HG03558 (cell line): ENCODE data around the gene METTL21C.

ENCODE experiments used
- ATAC-seq: cut with Tn5 transposase; IDR thresholded peaks from one replicate; pipeline ENCODE4 v1.9.1; 2021; ENCODE audit warnings: moderate number of reproducible peaks; ENCODE audit not compliant: unreplicated experiment; ENCODE audit errors: extremely low read depth

METTL21C gene

DNA sequence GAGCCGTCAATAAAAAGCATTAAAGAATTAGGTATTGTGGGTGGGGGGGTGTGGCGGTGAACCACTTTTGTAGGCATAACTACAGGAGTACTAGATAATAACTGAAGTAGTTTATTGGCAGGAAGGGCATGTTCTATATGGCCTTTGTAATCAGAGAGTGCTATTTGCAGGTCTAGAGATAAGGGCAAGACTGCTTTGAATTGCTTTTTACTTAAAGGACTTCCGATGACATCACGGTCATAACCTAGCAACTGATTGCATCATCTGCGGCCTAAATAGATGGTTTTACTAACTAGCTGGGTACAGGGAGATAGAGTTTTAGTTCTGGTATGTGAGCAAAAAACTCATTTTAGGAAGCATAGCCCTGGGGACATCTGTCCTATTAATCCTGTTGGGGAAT lies 24.7 kb downstream of the METTL21C start:
- ATAC-seq = no peak

DNA sequence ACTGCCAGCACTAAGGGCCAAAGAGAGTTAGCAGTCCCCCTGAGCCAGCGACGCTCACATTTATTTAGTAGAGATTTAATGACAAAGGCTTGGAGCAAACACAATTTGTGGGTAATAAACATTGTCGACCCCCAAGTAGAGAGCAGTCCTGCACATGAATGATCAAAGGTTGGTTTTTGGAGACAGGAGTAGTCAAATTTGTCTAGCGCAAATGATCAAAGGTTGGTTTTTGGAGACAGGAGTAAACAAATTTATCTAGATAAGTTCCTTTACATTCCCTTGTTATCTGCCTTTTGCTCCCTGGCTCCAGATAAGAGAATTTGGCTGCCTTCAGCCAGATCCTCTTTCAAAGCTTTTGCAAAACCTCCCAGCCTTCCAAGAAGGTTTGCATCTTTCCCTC lies 26.9 kb downstream of the METTL21C start:
- ATAC-seq = no peak

DNA sequence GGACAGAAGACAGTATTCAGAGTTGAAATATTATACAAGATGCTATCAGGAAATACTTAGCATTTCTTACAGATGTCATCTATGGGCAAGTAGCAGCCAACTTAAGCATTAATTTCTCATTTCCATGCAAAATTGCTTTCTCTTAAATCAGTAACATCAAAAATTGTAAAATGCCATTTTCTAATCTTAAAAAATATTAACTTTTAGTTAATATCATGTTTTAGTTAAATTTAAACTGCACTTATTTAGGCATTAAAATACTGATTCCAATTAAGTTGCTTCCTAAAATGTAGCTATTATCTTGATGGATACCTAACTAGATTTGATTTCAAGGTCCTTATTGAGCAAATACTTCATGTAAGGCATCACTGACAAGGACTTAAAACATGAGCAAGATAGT lies 27.8 kb downstream of the METTL21C start:
- ATAC-seq = no peak

DNA sequence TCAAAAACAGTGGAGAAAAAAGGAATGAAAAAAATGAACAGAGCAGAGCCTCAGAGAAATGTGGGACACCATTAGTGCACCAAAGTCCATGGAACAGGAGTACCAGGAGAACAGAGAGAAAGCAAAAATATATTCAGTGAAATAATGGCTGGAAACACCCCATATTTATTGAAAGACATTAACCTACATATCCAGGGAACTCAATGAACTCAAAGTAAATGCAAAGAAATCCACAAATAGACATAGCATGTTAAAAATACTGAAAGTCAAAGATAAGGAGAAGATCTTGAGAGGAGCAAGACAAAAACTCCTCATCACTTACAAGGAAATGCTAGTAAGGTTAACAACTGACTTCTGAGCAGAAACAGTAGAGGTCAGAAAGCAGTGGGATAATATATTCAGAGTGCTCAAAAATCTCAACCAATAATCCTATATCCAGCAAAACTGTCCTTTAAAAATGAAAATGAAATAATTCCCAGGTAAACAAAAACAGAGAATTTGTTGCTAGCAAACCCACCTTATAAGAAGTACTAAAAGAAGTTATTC lies 35.6 kb downstream of the METTL21C start:
- ATAC-seq = no peak

DNA sequence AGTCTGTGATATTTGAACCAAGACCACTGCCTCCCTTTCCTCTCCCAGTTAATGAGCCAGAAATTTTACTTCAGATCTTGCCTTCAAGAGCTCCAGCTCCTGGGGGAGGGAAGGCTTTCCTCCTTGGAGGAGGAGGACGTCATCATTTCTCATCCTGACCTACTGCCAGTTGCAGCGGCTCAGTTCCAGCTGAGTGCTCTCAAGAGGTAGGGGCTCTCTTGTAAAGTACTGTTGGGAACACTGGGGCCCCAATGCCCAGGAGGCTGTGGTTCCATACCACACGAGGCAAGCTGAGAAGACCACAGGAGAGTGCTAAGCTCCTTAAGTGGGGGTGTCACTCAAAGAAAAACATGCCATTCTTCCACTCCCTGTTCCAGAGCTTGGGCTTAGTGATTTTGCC lies 36.2 kb downstream of the METTL21C start:
- ATAC-seq = no peak

DNA sequence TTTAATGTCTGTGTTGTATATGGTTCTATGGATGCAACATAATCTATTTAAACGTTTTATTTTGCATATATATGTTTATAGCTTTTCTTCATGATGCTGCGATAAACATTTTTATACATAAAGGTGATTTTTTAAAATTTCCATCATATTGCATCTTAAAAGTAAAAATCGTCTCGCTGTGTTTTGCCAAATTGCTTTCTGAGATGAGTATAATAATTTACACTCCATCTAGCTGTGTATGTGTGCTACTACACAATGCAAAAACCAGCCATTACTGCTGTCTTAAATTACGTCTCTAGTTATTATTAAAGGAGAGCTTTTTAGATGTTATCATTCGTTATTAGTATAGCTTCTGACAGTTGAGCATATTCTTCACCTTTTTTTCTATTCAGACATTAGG lies 37.2 kb downstream of the METTL21C start:
- no peak for ATAC-seq

DNA sequence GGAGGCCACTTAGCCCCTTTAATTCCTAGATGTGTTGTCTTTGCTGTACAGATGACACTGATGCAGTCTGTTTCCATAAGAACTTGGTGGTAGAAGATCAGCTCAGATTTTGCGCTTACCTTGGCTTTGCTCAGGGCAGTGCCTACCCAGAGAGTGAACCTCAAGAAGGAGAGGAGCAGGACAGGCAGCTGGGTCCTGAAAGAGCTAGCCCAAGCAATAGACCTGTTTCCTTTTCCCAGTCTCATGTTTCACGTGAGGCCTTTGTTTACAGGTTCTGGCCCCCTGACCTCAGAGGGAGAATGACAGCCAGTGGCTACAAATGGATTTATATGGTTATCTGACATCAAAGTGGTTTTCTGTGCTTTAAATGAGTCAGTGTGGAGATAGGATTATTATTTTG lies 40.1 kb downstream of the METTL21C start:
- no peak for ATAC-seq

DNA sequence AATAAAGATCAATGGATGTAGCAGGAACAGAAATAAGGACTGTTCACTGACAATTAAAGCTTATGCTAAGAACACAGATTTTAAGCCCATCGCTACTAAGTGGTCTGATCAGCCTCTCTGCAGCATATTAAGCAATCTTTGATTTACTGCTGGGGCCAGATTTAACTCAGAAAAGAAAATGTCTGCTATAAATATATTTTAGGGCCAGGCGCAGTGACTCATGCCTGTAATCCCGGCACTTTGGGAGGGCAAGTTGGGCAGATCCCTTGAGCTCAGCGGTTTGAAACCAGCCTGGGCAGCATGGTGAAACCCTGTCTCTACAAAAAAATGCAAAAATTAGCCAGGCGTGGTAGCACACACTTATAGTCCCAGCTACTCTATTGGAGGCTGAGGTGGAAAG lies 43.0 kb downstream of the METTL21C start:
- ATAC-seq = no peak

DNA sequence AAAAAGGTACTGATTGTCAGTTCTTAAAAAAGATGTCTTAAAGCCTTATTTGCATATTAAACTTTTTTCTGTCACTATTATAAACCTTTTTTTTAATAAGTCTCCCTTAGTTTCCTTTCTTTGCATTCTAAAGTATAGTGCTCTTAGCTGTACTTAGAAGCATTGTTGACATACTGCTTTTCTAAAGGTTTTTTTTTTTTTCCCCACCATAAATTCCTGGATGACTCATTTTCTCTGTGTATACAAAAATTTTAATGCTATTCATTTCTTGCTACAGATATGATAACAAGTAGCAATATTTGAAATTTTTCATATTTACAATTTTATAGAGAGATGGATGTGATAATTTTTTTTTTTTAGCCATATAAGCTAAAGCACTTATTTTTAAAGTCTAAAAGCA lies 43.5 kb downstream of the METTL21C start:
- ATAC-seq = no peak

DNA sequence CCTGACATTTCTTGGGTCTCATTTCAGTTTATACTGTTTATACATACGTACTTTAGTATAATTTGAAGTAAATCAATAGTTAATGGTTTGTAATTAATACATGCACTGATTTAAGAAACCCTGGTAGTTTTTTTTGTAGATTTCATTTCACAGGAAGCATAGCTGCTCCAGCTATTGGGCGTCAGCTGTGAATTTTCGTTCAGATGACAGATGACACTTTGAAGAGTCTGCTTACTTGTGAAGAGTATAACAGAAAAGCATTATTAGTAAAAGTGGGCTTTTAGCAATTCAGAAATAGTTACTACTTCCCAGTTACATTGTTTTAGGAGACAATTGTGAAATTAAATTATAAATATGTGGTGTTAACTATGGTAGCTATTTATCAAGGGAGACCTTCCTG lies 44.4 kb downstream of the METTL21C start:
- no peak for ATAC-seq

DNA sequence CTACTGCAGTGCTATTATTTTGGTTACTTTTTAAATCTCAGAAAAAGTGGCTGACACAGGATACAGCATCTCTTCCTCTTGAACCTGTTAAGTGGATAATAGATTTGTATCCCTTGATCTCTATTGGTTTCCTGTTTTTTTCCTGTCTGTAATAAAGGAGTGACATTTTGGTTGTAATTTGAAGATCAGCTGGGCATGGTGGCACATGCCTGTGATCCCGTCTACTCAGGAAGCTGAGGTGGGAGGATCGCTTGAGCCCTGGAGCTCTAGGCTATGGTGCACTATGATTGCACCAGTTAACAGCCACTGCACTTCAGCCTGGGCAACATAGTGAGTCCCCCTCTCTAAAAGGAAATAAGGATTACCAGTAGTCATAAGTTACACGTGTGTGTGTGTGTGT lies 46.8 kb downstream of the METTL21C start:
- ATAC-seq = no peak

DNA sequence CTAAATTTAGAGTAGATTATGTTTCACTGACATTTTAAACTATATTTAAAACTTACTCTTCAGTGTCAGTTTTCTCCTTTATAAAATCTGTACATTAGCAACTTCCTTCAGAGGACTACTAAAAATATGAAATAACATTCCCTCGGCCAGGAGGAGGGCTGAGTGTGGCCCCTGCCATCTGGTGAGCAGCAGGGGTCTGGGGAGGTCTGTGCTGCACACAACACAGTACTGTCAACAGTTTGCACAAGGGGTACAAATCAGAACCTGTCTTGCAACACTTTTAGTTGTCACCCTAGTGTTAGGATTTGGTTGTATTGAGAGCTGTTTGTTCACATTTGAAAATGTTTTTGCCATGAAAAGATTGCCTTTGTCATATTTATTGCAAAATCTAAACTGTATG lies 49.1 kb downstream of the METTL21C start:
- ATAC-seq = no peak

DNA sequence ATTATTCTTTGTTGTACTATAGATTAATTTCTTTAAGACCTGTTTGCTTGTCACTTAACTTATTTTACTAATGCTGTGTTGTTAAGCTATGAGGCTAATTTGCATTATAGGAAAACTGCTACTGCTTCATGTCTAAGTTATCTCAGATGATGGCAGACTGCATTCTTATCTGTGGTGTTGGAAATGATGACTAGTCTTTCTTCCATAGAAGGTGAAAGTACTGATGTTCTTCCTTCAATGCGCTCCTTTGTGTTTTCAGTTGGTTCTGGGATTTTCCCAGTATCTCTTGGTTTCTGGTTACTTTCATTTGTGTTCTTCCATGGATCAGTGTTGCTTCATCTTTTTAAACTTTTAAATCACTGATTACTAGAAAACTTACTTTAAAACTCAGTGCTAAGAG lies 51.2 kb downstream of the METTL21C start:
- ATAC-seq = no peak

DNA sequence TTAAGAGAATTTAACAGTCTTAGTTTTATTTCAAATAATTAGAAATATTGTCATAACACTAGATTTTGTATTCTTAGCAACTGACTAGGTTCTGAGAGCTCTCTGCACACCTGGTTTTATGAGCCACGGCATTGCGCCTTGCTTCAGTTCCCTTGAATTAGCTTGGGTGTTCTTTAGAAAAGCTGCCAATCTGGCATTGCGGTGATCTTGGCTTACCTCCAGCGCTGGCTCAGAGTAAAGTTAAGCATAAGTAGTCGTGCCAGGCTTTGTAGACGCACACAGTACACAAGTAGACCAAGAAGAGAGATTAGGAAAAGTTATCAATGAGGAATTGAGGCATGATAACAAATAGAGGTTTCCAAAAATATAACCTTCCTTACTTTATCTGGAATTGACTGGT lies 52.4 kb downstream of the METTL21C start:
- ATAC-seq = no peak

DNA sequence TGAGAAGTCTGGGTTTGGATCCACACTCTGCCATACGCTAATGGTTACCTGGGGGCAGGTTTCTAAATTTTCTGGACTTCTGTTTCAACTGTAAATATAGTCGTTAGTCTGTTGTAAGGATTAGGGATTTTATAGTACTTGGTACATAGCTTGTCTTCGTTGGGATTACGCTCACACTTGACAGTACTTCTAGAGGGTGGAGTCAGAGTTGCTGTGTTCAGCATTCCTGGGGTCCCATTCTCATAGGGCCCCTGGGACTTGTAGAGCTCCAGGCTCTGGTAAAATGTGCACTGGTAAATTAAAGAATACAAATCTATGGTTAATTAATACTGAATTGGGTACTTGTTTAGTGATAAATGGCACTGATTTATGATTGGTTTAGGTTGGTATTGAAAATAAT lies 52.8 kb downstream of the METTL21C start:
- no peak for ATAC-seq

DNA sequence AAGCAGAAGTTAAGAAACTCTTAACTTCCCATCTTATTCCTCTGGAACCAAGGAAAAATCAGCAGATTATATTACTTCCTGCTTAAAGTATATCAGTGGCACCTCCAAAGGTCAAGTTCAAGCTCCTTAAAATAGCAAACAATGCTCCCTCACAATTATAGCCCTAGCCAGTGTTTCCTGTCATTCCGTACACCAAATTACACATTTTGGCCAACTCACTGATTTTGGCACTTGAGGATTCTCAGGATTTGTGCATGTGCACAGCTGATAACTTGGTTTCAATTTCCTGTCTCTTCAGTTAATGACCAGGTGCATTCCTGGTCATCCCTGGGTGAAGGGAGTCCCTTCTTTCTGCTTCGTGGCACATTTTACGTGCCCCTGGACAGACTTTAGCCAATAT lies 56.1 kb downstream of the METTL21C start:
- ATAC-seq = no peak
